ENCODE measurements around the gene STX10. TPM values are rescaled to one million over a fixed set of nuclear protein-coding genes. Genes with fewer than 3 reads are reported as not detected.
"Not testable (repeated sequence)": the region's sequence is repeated elsewhere in the genome, so short reads cannot be mapped to it uniquely, and the experiment has no call there.

STX10 gene
- total RNA-seq, 1 experiment from 2014 or later = 86.2 TPM

DNA sequence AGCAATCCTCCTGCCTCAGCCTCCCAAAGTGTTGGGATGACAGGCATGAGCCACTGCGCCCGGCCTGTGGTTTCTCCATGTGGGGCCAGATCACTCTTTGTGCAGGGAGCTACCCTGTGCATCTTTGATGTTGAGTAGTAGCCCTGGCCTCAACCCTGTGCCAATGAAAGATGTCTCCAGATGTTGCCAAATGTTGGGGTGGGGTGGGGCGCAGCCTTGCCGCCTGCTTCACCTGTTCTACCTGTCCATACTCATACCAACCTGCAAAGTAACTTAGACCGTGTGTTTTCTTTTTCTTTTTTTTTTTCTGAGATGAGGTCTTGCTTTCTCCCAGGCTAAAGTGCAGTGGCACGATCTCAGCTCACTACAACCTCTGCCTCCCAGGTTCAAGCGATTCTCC lies 21.0 kb upstream of the STX10 start:
- Histone ChIP-seq H3F3A (ENCODE audit: insufficient read depth, low read depth) (peaks cover 68% of the 10 kb centered on the region), H3K9me3 (ENCODE audit: insufficient read depth, low read depth) (no peaks in the 10 kb centered on the region), H3K36me3 (ENCODE audit: low read depth) (no peaks in the 10 kb centered on the region), H3K4me3 (no peak overlapping the region), H3K27ac (peak overlapping the region; percentile 99), H2AFZ (no peak overlapping the region), H3K4me2 (peak overlapping the region; percentile 69), H3K79me2 (ENCODE audit: low read depth) (peaks cover 38% of the 10 kb centered on the region), H3K27me3 (ENCODE audit: insufficient read depth, low read depth) (no peaks in the 10 kb centered on the region), H3K4me1 (replicated peaks; ENCODE audit: insufficient read depth) (peaks cover 74% of the 10 kb centered on the region), H4K20me1 (ENCODE audit: insufficient read depth) (no peaks in the 10 kb centered on the region), H3K9me2 (ENCODE audit: insufficient read depth) (no peaks in the 10 kb centered on the region)
- POLR2A ChIA-PET (ENCODE audit: unreplicated experiment) = interaction anchor here (0.6 to 0.7 kb wide), 4 partner anchors 15 to 365 kb away, joined by 3 to 10 read pairs (median 4); partner anchors contain the start of genes IER2, RNASEH2A and STX10
- TF ChIP-seq, protein P1, sequence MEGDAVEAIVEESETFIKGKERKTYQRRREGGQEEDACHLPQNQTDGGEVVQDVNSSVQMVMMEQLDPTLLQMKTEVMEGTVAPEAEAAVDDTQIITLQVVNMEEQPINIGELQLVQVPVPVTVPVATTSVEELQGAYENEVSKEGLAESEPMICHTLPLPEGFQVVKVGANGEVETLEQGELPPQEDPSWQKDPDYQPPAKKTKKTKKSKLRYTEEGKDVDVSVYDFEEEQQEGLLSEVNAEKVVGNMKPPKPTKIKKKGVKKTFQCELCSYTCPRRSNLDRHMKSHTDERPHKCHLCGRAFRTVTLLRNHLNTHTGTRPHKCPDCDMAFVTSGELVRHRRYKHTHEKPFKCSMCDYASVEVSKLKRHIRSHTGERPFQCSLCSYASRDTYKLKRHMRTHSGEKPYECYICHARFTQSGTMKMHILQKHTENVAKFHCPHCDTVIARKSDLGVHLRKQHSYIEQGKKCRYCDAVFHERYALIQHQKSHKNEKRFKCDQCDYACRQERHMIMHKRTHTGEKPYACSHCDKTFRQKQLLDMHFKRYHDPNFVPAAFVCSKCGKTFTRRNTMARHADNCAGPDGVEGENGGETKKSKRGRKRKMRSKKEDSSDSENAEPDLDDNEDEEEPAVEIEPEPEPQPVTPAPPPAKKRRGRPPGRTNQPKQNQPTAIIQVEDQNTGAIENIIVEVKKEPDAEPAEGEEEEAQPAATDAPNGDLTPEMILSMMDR (conservative IDR thresholded peaks at IDR 0.05) = no peak
- no peak for TF ChIP-seq EZH2 (IDR thresholded peaks at IDR 0.05; ENCODE audit: low read depth)
- no peak for DNase-seq
- CTCF ChIA-PET = interaction anchor here (0.7 kb wide), 1 partner anchor 55 kb away, joined by 4 read pairs; no protein-coding TSS in a partner anchor
- BruUV-seq (replicated peaks) = no TSS peak
- intact Hi-C loops (cut with micrococcal nuclease; ENCODE audit: unreplicated experiment) = loop anchor here (5.0 kb wide), 1 partner anchor 681 kb away; no protein-coding TSS in a partner anchor

DNA sequence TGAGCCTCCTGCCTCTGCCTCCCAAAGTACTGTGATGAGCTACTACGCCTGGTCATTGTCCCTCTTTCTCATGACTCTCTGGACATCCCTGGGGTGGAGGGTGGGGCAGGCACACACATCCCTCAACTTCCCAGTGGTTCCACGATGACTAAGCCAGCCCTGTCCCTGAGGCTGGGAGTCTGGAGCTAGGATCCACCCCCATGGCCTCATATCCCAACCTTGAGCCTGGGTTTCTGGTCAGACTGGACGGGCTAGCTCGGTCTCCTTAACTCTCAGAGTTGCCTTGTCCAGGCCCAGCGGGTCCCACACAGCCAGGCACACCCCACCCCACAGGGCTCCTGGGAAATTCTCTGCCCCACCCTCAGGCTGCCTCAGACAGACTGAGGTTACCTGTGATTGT lies 19.6 kb upstream of the STX10 start:
- H3F3A ChIP-seq (ENCODE audit: insufficient read depth, low read depth) = peaks cover 82% of the 10 kb centered on the region
- no peaks in the 10 kb centered on the region for H4K20me1 ChIP-seq (ENCODE audit: insufficient read depth)
- CTCF ChIA-PET = interaction anchor here (0.6 to 1.2 kb wide), 4 partner anchors 9 to 15 kb away, joined by 3 to 5 read pairs (median 4); no protein-coding TSS in a partner anchor
- peak; percentile 96 to 99 for DNase-seq
- no peaks in the 10 kb centered on the region for H3K27me3 ChIP-seq (ENCODE audit: insufficient read depth, low read depth)
- BruUV-seq (replicated peaks) = no TSS peak
- H3K79me2 ChIP-seq (ENCODE audit: low read depth) = peaks cover 41% of the 10 kb centered on the region
- TF ChIP-seq, protein P1 (conservative IDR thresholded peaks at IDR 0.05) = no peak
- no peak for TF ChIP-seq EZH2 (IDR thresholded peaks at IDR 0.05; ENCODE audit: low read depth)
- H3K4me1 ChIP-seq (replicated peaks; ENCODE audit: insufficient read depth) = peaks cover 88% of the 10 kb centered on the region
- H3K36me3 ChIP-seq (ENCODE audit: low read depth) = no peaks in the 10 kb centered on the region
- no peaks in the 10 kb centered on the region for H3K9me3 ChIP-seq (ENCODE audit: insufficient read depth, low read depth)
- POLR2A ChIA-PET (ENCODE audit: unreplicated experiment) = interaction anchor here (0.6 to 1.1 kb wide), 3 partner anchors 8 to 1175 kb away, joined by 4 to 11 read pairs (median 5); no protein-coding TSS in a partner anchor
- H3K4me2 ChIP-seq = peak overlapping the region; percentile 86
- H3K27ac ChIP-seq = peak overlapping the region; percentile 99
- H3K9me2 ChIP-seq (ENCODE audit: insufficient read depth) = no peaks in the 10 kb centered on the region
- H3K4me3 ChIP-seq = no peak overlapping the region
- no peak overlapping the region for H2AFZ ChIP-seq
- intact Hi-C loops (cut with micrococcal nuclease; ENCODE audit: unreplicated experiment) = loop anchor here (5.0 kb wide), 1 partner anchor 683 kb away; no protein-coding TSS in a partner anchor

DNA sequence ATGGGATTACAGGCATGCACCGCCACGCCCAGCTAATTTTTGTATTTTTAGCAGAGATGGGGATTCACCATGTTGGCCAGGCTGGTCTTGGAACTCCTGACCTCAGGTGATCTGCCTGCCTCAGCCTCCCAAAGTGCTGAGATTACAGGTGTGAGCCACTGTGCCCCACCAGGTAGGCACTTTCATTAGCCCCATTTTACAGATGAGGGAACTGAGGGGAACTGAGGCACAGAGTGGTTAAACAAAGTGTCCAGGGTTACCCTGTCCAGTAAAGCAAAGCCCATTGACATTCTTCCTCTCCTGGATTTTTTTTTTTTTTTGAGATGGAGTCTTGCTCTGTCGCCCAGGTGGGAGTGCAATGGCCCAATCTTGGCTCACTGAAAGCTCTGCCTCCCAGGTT lies 16.0 kb upstream of the STX10 start:
- H3K9me2 ChIP-seq (ENCODE audit: insufficient read depth); intact Hi-C loops (cut with micrococcal nuclease; ENCODE audit: unreplicated experiment); H3K9me3 ChIP-seq (ENCODE audit: insufficient read depth, low read depth); H3K36me3 ChIP-seq (ENCODE audit: low read depth); H3K4me3 ChIP-seq; H3K27me3 ChIP-seq (ENCODE audit: insufficient read depth, low read depth); DNase-seq; H2AFZ ChIP-seq; BruUV-seq (replicated peaks); H4K20me1 ChIP-seq (ENCODE audit: insufficient read depth): not testable (repeated sequence)
- ChIA-PET POLR2A (ENCODE audit: unreplicated experiment) (interaction anchor here (0.7 to 2.3 kb wide), 2 partner anchors 11 to 23 kb away, joined by 3 to 19 read pairs; no protein-coding TSS in a partner anchor), CTCF (interaction anchor here (0.6 kb wide), 2 partner anchors 12 to 104 kb away, joined by 3 to 6 read pairs; no protein-coding TSS in a partner anchor)
- H3K4me1 ChIP-seq (replicated peaks; ENCODE audit: insufficient read depth) = peaks cover 83% of the 10 kb centered on the region
- peak overlapping the region; percentile 99 for H3K27ac ChIP-seq
- peak overlapping the region; percentile 85 for H3K4me2 ChIP-seq
- H3F3A ChIP-seq (ENCODE audit: insufficient read depth, low read depth) = peaks cover 84% of the 10 kb centered on the region
- peaks cover 44% of the 10 kb centered on the region for H3K79me2 ChIP-seq (ENCODE audit: low read depth)

Data from PC-9 (cell line).